Measurements from ENCODE around the gene CCDC88C. TPM values are rescaled to one million over a fixed set of nuclear protein-coding genes. Genes with fewer than 3 reads are reported as not detected.

The CCDC88C gene
- total RNA-seq, 1 donor from 2014 or later = 39.3 TPM

- Mint-ChIP-seq H3K9me3 (no peaks in the 10 kb centered on the region), H3K4me1 (ENCODE audit: unreplicated experiment) (peaks cover 19% of the 10 kb centered on the region), H3K27me3 (no peaks in the 10 kb centered on the region), H3K27ac (no peak overlapping the region), H3K36me3 (peaks cover 6% of the 10 kb centered on the region), H3K4me3 (no peak overlapping the region)
- TF ChIP-seq CTCF (conservative IDR thresholded peaks at IDR 0.05) = no peak
- DNase-seq (ENCODE audit: extremely low spot score, unreplicated experiment) = no peak
Observed at GRCh38 chr14:91342206-91342760, 75.3 kb downstream of the CCDC88C start.

GRCh38 chr14:91341751-91342154 is 75.9 kb downstream of the CCDC88C start:
- H3K9me3 Mint-ChIP-seq = no peaks in the 10 kb centered on the region
- TF ChIP-seq CTCF (conservative IDR thresholded peaks at IDR 0.05) = no peak
- H3K27ac Mint-ChIP-seq = peak overlapping the region; percentile 8
- peaks cover 16% of the 10 kb centered on the region for H3K4me1 Mint-ChIP-seq (ENCODE audit: unreplicated experiment)
- peaks cover 6% of the 10 kb centered on the region for H3K36me3 Mint-ChIP-seq
- DNase-seq (ENCODE audit: extremely low spot score, unreplicated experiment) = no peak
- H3K4me3 Mint-ChIP-seq = no peak overlapping the region
- no peaks in the 10 kb centered on the region for H3K27me3 Mint-ChIP-seq

- H3K9me3 Mint-ChIP-seq = no peaks in the 10 kb centered on the region
- TF ChIP-seq CTCF (conservative IDR thresholded peaks at IDR 0.05) = no peak
- H3K36me3 Mint-ChIP-seq = peaks cover 6% of the 10 kb centered on the region
- peak overlapping the region; percentile 8 for H3K27ac Mint-ChIP-seq
- DNase-seq (ENCODE audit: extremely low spot score, unreplicated experiment) = no peak
- H3K27me3 Mint-ChIP-seq = no peaks in the 10 kb centered on the region
- H3K4me3 Mint-ChIP-seq = no peak overlapping the region
- peaks cover 14% of the 10 kb centered on the region for H3K4me1 Mint-ChIP-seq (ENCODE audit: unreplicated experiment)
Observed at GRCh38 chr14:91341334-91341733, 76.3 kb downstream of the CCDC88C start.

GRCh38 chr14:91339671-91340369 is 77.8 kb downstream of the CCDC88C start:
- Mint-ChIP-seq H3K9me3 (no peaks in the 10 kb centered on the region), H3K27ac (no peak overlapping the region), H3K27me3 (no peaks in the 10 kb centered on the region), H3K4me3 (no peak overlapping the region), H3K36me3 (peaks cover 6% of the 10 kb centered on the region), H3K4me1 (ENCODE audit: unreplicated experiment) (peaks cover 20% of the 10 kb centered on the region)
- no peak for TF ChIP-seq CTCF (conservative IDR thresholded peaks at IDR 0.05)
- DNase-seq (ENCODE audit: extremely low spot score, unreplicated experiment) = no peak

GRCh38 chr14:91339076-91339475 is 78.5 kb downstream of the CCDC88C start:
- no peaks in the 10 kb centered on the region for H3K9me3 Mint-ChIP-seq
- TF ChIP-seq CTCF (conservative IDR thresholded peaks at IDR 0.05) = no peak

More at GRCh38 chr14:91339076-91339475, 78.5 kb downstream of the CCDC88C start:
- no peak for DNase-seq (ENCODE audit: extremely low spot score, unreplicated experiment)
- H3K36me3 Mint-ChIP-seq = peaks cover 6% of the 10 kb centered on the region
- no peak overlapping the region for H3K27ac Mint-ChIP-seq
- peaks cover 20% of the 10 kb centered on the region for H3K4me1 Mint-ChIP-seq (ENCODE audit: unreplicated experiment)
- no peak overlapping the region for H3K4me3 Mint-ChIP-seq
- no peaks in the 10 kb centered on the region for H3K27me3 Mint-ChIP-seq

Measured in type B pancreatic cell (in vitro differentiated cells).